NCI-H82 treated with DMSO at 0.1 percent for 48 hours (cell line): ENCODE measurements around the gene LAMA2.
A peak's percentile ranks its signal among the peaks of the same experiment; 100 is the strongest.

Source experiments
- DNase-seq: peaks from one replicate; lab custom pipeline; 2025; ENCODE audit not compliant: unreplicated experiment; lab: John Stamatoyannopoulos, UW

LAMA2 gene

GRCh38 chr6:129416337-129416990, 533.5 kb downstream of the LAMA2 start:
- DNase-seq: no peak

DNA sequence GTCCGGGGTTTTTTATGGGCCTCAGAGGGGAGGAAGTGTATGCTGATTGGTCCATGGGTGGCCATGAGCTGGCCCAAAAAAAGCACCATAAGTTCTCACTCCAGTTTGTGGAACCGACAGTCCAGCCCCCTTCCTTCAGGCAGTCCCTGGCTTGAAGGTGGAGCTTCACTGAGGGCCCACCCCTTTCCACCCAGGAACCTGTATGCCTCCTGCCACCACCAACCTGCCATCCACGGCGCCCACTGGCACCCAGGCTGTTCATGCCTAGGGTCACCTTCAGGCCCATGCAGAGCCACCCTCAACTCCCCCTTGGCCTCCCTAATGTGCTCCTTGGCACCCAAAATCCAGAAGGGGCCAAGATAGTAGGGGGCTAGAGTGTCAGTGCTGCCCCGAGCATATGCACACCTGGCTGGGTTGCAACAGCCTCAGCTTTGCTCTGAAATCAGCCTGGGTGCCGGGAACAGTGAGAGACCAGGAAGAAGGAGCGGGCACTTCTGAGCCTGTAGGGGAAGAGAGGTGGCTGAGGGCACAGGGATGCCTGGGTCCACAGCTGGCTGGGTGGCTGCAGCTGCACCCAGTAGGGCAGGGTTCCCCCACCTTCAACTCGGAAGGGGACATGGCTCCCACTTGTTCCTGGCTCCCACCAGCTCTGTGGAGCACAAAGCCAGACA, 534.6 kb downstream of the LAMA2 start:
- no peak for DNase-seq

DNA sequence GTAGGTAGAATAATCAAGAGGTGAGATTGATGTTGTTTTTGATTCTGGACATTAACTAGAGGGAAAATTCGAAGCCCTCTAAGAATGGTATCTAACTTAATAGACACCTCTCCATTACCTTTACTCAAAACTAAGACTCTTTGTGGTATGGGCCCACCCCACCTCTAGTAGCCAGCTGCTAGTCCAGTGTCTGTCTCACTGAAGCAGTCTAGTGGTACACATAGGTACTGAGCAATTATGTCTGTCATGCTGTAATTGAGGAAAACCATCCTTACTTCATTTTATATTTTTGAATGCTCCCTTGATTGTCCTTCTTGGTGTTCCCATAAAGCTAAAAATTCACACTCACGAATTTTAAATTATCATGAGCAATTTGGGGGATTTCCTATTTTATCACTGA, 536.4 kb downstream of the LAMA2 start:
- DNase-seq: no peak

GRCh38 chr6:129426343-129426742, 543.4 kb downstream of the LAMA2 start:
- no peak for DNase-seq

GRCh38 chr6:129429956-129430355, 547.0 kb downstream of the LAMA2 start:
- DNase-seq: no peak

GRCh38 chr6:129432738-129433137, 549.8 kb downstream of the LAMA2 start:
- no peak for DNase-seq

- DNase-seq: no peak
Measured at GRCh38 chr6:129434091-129434490, 551.2 kb downstream of the LAMA2 start.

DNA sequence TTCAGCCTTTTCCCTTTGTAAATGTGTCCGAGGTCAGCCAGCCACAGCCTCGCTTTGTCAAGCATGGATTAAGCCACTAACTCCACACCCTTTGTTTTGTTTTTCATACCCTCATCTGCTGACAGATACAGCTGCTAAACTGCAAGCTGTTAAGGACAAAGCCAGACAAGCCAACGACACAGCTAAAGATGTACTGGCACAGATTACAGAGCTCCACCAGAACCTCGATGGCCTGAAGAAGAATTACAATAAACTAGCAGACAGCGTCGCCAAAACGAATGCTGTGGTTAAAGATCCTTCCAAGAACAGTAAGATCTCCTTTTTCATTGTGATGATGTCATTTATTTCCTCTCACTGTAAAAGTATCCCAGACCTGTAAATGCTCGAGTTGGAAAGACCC, 557.8 kb downstream of the LAMA2 start:
- peak; percentile 46 for DNase-seq

DNA sequence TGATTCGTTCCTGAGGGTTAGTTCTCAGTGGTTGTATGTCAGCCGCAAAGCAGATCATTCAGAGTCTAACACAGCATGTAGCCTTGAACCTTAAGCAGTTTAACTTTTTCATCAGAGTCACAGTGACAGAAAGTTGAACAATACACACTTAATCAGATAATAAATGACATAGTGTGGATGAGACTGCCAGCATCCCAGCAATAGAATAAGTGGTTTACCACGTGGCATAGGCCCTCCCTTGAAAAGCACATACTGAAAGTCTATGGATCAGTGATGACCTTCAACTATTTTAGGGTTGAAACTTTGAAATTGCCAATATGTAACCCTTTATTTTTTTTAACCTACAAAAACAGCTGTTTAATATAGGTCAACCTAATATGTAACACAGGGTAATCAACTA, 561.7 kb downstream of the LAMA2 start:
- no peak for DNase-seq

- no peak for DNase-seq
Measured at GRCh38 chr6:129446272-129447197, 563.6 kb downstream of the LAMA2 start.

- DNase-seq: no peak
Measured at GRCh38 chr6:129447198-129447565, 564.2 kb downstream of the LAMA2 start.

GRCh38 chr6:129448965-129449364, 566.0 kb downstream of the LAMA2 start:
- DNase-seq: no peak

GRCh38 chr6:129451187-129451586, 568.2 kb downstream of the LAMA2 start:
- no peak for DNase-seq

DNA sequence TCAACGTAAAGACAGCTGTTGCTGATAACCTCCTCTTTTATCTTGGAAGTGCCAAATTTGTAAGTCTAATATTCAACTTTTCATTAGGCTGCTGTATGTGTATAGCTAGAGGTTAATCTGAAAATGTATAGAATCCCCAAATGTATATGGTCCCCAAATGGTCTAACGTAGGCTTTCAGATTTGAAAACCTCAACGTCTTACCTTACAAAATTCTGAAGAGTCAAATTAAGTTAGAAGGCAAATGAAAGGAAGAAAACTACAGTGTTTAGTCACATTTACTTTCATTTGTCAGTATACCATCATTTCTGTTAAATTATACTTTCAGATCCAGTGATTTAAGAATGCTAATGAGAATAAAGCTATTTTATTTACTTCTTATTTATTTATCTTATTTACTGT, 570.1 kb downstream of the LAMA2 start:
- DNase-seq: no peak

DNA sequence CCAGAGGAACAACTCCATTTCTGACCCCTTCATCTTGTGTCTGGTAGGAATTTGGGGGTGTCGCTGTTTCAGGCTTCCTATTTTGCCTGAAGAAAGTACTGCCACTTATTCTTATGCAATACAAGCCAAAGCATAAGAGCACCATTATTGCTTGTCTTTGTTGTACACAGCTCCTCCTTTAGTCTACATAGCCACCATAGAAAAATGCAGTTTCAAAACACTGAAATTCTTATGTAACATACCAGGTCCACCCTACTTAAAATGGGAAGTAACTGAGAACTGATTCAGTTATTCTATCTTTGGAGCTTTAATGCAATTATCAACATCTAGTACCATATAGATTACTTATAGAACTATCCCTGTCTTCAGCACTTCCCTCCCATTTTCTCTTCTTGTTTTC, 571.5 kb downstream of the LAMA2 start:
- DNase-seq: no peak

- DNase-seq: no peak
Measured at GRCh38 chr6:129455126-129455769, 572.3 kb downstream of the LAMA2 start.

GRCh38 chr6:129460221-129460620, 577.3 kb downstream of the LAMA2 start:
- DNase-seq: no peak

DNA sequence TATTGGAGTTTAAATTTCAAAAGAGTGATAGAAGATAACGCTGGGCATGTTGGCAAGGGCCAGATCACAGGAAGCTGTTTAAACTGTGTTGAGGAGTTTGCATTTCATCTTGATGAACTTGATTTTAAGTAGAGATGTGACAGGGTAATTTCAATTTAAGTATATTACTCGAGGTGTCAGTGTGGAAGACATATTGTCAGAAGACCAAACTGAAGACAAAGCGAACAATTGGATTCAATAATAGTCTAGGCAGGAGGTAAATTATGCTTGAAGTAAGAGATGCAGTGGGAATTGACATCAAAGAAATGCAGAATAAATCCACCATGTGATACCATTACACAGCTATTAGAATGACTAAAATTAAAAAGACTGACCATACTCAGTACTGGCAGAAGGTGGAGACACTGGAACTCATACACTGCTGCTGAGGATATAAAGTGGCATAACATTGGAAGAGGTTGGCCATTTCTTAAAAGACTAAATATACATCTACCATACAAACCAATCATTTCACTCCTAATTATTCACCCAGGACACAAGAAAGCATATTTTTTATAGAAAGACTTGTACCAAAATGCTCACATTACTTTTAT, 586.2 kb downstream of the LAMA2 start:
- no peak for DNase-seq

- DNase-seq: no peak
Measured at GRCh38 chr6:129472239-129472638, 589.3 kb downstream of the LAMA2 start.

GRCh38 chr6:129473546-129473945, 590.6 kb downstream of the LAMA2 start:
- DNase-seq: no peak
